Liver (tissue), 2 donors: Measurements from ENCODE around the gene SIAH1.

Experiments
- RAD21 ChIP-seq, 2 donors: IDR thresholded peaks; 2 replicates each; pipeline ENCODE4 v1.6.1; 2016; ENCODE audit warnings: antibody characterized with exemption in 2 of 2, mild to moderate bottlenecking in 2 of 2
- TF ChIP-seq, protein P1 (sequence below): IDR thresholded peaks from 2 replicates; pipeline ENCODE4 v1.6.1; 2016; ENCODE audit warnings: antibody characterized with exemption
- donor health status: healthy.

- TF ChIP-seq, protein P1, sequence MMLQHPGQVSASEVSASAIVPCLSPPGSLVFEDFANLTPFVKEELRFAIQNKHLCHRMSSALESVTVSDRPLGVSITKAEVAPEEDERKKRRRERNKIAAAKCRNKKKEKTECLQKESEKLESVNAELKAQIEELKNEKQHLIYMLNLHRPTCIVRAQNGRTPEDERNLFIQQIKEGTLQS = no peak
- no peak for TF ChIP-seq RAD21 (IDR thresholded peaks at IDR 0.05)
Observed at GRCh38 chr16:48347191-48347865, 37.9 kb downstream of the SIAH1 start.
